CD4-positive, alpha-beta T cell treated with Interleukin-15 for 1 hour (primary cell): ENCODE results near the gene WDPCP.
"Not testable (repeated sequence)": the region's sequence is repeated elsewhere in the genome, so short reads cannot be mapped to it uniquely, and the experiment has no call there.

Experiments used
- DNase-seq: peaks from one replicate; pipeline ENCODE4 v3.0.0-alpha.2; 2020

Gene WDPCP

DNA sequence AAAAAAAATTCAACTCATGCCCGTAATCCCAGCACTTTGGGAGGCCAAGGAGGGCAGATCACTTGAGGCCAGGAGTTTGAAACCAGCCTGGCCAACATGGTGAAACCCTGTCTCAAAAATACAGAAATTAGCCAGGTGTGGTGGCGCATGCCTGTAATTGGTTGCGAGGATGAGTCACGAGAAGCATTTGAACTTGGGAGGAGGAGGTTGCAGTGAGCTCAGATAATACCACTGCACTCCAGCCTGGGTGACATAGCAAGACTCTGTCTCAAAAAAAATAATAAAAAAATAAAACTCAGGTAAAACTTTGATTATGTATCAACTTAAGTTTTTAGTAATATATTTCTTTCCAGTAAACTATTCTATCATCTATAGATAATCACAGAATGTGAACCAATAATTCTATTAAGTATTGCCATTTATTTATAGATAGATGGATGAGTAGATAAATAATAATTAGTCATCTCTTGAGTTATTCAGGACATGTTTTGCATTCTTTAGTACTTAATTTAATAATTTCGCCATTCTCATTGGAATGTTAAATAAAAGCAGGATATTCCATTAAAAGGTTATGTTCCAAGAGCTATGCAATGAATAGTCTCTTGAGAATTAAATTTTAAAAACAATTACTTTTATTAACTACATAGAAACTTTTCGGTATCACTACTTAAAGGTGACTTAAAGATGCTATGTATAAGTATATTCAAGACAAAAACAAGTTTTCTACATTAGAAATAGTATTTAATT is 48.7 kb downstream of the WDPCP start:
- DNase-seq: no peak

DNA sequence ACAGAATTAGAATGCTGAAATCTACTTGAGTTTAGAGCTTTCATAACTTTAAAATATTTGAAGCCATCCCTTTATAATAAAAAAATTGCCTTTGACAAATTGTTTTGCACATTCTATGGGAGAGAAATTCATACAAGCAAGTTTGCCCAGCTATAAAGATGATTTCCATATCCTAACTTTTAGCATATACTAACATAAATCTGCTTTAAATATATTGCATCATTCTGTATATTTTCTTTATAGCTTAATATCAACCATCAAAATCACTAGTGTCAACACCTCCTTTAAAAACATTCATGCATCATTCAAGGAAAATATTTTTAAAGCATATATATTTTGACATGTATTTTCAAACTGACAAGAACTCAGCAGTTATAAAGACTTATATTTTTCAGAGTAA is 49.9 kb downstream of the WDPCP start:
- no peak for DNase-seq

DNA sequence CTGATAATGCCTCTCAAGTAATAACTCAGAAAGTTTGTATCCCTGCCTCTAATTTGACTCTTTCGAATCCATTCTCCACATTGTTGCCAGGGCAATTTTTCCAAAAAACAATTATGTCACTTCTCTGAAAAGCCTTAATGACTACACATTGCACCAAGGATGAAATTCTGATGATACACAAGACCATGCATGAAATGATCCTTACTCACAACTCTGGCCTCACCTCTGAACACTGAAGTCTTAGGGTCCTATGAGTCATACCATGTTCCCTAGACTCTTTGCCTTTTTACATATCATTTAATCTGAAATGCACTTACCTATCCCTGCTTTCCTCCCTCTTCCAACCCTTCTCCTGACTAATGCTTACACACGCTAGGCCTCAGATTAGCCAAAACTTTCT is 51.0 kb downstream of the WDPCP start:
- DNase-seq: no peak

DNA sequence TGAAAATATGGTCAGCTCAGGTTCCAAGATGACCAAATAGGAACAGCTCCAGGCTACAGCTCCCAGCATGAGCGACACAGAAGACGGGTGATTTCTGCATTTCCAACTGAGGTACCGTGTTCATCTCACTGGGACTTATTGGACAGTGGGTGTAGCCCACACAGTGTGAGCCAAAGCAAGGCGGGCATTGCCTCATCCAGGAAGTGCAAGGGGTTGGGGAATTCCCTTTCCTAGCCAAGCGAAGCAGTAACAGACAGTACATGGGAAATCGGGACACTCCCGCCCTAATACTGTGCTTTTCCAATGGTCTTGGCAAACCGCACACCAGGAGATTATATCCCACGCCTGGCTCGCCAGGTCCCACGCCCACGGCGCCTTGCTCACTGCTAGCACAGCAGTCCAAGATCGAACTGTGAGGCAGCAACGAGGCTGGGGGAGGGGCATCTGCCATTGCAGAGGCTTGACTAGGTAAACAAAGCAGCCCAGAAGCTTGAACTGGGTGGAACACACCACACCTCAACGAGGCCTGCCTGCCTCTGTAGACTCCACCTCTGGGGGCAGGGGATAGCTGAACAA is 57.5 kb downstream of the WDPCP start:
- no peak for DNase-seq

DNA sequence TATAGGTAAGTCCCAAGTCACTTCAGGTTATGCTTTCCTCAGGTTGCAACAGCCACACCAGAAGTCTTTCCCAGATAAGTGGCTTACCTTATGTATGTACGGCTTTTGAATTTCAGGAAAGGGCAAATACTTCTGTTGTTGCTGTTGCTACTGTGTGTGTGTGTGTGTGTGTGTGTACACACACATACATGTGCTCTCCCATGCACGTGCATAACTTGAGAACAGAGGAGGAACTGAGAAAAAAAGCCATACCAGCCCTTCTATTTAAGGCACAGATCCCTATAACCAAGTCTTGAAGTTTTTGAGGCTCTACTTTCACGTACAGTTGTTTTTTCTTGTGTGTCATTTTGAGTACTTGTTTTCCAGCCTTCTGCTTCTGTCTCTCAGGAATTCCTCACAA is 62.4 kb downstream of the WDPCP start:
- no peak for DNase-seq

DNA sequence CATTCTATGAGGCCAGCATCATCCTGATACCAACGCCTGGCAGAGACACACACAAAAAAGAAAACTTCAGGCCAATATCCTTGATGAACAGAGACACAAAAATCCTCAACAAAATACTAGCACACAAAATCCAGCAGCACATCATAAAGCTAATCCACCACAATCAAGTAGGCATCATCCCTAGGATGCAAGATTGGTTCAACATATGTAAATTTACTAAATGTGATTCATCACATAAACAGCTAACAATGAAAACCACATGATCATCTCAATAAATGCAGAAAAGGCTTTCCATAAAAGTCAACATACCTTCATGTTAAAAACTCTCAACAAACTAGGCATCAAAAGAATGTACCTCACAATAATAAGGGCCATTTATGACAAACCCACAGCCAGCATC is 65.3 kb downstream of the WDPCP start:
- no peak for DNase-seq

DNA sequence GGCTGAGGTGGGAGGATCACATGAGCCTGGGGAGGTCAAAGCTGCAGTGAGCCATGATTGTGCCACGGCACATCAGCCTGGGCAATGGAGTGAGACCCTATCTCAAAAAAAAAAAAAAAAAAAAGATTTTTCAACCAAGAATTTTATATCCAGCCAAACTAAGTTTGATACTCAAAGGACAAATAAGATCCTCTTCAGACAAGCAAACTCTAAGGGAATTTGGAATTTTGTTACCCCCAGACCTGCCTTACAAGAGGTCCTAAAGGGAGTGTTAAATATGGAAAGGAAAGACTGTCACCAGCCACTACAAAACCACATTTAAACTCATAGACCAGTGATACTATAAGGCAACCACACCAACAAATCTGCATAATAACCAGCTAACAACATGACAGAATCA is 67.5 kb downstream of the WDPCP start:
- no peak for DNase-seq

DNA sequence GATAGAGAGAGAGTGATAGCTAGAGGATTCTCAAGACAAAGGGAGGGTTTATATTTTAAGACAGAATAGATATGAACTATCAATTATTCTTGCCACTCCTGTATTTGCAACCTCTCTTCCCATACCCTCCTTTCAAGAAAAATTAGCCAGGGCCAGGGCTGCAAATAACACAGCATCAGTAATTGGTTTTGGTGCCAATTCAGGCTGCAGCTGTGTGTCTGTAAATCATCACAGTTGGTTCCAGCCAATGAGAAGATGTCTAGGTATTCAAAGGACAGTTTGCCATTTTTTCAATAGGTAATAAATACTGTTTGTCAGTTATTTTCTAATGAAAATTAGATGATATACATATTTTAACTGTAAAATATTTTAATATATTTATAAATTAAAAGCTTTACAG is 73.5 kb downstream of the WDPCP start:
- no peak for DNase-seq

DNA sequence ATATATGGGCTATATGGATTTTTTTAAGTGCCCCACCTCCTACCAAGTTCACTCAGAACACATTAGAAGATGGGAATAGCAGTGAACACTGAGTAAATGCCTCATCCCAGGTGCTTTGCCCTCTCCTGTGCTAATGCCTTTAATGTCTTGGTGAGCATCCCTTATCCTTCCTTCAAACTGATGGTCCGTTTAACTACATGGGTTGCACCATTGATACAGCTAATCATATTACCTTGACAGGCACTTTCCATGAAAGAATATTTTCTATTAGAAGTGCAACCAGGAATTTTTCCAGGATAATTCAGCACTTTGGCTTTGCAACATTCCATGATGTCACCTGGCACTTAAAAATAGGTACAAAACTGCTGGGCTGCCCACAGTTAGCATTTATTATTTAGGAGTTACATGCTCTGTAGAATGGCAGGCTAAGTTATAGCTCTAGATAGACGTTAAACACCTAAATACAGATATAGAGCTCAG is 74.0 kb downstream of the WDPCP start:
- DNase-seq: no peak

DNA sequence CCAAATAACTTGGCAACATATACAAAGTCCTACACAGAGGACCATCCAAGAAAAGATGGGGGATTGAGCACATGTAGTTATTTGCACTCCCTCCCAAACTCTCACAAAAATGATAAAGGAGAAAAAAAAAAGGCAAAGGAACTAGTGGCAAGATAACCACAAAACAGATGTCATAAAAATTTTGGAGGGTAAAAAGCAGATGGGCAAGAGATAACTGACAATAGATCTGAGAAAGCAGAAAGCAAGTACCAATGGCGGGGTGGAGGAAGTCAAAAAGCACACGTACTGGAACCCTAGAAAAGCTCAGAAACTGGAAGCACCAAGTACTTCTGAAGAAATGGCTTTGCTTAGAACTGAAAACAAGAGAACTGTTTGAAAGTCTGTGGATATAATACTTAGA is 82.0 kb downstream of the WDPCP start:
- DNase-seq: no peak

DNA sequence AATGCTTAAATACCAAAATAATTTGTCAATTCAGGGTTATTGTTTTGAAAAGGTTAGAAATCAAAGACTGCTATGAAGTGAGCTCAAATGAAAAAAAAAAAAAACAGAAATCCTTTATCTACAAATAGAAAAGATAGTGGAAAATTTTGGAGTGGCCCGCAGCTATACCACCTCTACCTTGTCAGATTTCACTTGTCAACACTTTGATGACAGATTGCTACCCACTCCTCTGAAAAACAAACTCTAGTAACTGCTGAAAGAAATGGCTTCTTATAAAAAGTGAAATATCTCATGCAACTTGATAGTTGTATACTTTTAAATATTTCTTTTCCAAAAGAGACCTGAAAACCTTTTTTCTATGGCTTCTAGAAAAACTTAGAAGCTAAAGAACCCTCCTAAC is 84.5 kb downstream of the WDPCP start:
- no peak for DNase-seq

DNA sequence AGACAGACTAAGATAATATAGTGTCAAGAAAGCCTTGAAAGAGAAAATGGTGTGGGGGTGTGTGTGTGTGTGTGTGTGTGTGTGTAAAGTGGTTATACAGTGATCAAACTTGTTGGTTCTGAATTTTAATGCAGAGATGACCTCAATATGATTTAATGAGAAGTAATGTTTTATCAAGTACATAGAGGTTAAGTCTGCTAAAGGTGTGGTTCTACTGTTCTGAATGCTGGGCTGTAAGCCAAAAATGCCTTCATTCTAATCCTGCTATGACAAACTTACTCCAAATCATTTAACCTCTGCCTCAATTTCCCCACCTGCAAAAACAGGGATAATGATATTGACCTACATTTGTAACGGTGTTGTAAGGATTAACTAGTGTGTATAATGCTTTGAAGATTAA is 87.9 kb downstream of the WDPCP start:
- no peak for DNase-seq

DNA sequence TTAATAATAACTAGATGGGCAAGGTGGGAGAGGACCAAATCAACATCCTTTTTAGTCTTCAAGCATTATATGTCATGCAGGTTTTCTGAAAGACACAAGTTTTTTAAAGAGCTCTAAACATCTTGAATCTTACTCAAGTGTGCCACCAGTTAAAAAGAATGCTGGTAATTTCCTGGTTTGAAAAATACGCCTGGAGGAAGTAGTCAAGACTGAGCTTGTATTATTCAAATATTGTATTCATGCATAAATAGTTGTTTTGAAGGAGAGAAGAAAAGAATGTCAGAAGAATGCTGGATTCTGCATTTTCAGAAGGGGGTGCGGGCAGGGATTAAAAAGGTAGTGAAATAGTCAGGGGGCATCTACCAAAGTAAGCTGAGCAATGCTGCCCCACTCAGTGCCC is 90.7 kb downstream of the WDPCP start:
- DNase-seq: no peak

DNA sequence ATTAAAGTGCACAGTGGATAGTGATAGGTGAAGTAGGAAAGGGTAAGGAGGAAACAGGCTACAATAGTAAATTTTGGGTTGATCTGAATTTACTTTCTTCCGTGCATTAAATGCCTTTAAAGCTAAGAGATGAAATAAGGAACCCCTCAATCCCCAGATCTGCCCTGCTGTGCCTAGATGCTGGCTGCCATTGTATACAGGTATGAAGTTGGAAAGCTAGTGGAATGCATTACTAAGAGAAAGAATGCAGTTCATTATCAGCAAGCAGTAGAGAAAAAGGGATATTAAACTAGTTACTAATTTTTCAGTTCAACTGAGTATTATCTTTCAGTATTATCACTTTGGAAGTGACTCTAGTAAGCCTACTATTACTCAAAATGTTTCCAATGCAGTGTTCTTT is 93.3 kb downstream of the WDPCP start:
- no peak for DNase-seq

DNA sequence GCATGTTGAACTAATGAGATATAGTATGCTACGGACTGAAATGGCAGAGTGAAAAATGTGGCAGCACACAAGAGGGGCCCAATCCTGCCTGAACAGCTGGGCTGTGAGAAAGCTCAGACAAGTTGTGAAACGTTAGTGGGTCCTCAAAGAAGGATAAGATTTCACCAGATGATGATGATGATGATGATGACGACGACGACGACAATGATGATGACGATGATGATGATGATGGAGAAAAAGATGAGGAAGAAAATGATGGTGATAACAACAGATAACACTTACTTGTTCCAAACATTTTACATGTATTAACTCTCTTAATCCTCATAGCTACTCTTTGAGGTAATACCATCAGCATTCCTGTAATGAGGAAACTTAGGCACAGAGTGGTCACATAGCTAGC is 94.2 kb downstream of the WDPCP start:
- no peak for DNase-seq

DNA sequence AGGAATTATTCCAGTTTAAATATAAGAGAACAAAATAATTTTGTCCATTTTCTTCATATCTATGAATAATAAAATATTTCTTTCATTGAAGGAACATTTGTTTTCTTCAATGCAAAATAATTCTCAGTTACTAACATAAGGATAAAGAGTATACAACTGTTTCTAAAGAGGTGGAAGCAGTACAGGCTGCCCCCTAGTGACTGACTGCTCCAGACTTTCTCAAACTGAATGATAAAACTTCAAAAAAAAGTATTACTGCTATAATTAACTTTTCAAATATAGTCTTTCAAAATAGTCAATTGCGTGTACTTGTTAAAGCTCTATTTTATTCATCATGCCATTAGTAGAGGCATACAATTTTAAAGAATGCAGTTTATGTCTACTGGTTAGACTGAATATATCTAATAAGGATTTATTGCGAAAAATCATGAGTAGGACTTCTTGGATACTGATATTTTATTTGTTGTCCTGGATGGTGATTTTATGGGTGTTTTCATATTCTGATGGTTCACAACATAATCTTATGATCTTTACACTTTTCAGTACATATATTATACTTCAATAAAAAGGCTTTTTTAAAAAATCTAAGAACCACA is 100.1 kb downstream of the WDPCP start:
- DNase-seq: no peak

DNA sequence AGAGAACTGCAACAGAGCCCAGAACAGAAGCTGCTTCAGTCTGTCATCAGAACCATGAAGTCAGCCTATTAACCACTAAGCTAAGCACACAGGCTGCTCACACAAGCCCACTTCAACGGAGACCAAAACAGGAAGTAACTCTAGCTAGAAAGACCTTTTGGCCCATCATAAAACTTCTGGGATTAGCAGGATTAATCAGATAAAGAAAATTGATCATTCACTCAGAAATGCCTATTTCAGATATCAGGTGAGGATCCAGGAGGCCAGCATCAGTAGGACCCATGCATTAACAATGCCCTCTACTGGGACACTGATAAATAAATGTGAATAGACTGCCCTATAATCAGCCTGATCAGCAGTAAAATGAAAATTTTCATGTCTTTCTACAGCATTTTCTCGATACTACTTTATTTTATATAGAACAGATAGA is 101.4 kb downstream of the WDPCP start:
- DNase-seq: no peak

DNA sequence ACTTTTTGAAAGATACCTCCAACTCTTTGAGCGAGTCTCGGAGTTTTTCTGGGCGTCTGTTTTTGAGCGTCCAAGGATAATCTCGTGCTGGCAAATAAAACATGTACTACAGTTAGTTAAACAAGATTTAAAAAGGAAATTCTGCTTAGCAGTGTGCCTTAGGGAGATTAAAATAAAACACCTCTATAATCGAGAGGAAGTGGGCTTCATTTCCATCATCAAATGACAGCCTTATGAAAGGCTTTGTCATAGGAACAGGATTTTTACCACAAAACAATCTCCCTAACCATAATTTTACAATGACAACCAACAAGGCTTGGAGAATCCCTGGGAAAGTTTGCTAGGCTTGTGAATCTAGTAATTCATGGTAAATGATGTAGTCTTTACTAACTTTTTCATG is 103.4 kb downstream of the WDPCP start:
- DNase-seq: no peak

DNA sequence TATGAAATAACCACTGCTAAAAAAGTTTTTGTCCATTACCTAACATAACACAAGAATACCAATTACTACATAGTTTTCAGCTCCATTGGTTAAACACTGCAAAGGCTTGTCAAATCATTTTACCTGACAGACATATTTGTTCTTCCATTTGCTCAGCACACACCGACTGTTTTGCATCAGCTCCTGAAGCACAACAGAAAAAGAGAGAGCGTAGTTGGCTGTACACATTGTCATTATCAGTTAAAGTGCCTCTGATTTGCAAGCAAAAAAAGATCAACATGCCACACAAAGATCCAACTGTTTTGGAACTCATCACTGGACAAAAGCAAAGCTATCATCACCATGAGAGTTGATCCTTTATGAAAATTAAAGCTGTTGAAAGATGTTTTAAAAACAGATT is 103.8 kb downstream of the WDPCP start:
- no peak for DNase-seq

DNA sequence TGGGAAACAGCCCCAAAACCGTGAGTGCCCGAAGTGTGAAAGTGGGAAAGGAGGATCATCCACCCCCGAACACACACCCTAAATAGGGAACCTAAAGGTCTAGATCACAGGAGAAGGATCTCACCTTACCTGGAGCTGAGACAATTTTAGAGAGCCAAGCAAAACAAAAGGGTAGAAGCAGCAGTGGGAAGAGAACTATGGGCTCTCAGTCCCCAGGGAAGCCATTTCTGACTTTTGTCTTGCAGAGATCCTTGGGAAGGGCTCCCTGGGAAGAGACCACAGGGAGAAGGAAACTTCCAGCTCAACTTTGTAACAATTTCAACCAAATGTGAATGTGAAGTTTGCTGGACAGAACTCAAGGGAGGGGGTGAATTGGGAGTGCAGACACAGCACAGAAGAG is 110.6 kb downstream of the WDPCP start:
- DNase-seq: no peak

DNA sequence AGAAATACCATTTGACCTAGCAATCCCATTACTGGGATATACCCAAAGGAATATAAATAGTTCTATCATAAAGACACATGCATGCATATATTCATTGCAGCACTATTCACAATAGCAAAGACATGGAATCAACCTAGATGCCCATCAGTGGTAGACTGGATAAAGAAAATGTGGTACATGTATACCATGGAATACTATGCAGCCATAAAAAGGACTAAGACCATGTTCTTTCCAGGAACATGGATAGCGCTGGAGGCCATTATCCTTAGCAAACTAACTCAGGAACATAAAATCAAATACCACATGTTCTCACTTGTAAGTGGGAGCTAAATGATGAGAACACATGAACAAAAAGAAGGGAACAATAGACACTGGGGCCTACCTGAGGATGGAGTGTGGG is 119.0 kb downstream of the WDPCP start:
- DNase-seq: not testable (repeated sequence)

DNA sequence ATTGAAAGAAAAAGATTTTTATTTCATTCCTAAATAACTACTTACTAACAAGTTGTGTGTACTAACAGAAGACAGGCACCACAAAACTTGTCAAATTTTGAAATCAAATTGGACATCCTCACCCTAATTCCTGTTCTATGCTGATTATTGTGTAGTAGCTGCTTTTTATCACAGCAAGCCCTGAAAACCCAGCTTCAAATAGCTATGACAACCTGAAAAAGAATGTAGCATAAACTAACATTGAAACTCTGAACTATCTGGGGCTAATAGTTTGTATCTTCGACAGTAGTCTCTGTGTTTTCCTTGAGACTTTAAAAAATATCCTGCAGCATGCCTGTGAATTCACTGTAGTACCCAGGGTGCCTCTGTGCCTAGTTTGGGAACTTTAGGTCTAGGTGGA is 122.6 kb downstream of the WDPCP start:
- no peak for DNase-seq

DNA sequence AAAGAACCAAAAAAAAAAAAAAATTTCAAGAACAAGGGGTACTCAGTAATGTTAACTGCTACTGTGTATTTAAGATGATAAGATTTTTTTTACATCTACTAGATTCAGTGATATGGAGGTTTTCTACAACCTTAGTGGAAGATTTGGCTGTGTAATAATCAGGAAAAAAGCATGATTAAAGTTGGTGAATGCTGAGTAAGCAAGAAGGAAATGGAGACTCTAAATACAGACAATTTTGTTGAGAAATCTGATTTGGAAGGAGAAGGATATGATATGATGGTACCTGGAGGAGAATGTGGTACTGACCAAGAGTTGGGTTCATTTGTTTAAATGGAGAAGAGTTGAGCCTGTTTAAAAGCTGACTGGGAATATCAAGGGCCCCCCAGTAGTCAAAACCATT is 125.1 kb downstream of the WDPCP start:
- no peak for DNase-seq

DNA sequence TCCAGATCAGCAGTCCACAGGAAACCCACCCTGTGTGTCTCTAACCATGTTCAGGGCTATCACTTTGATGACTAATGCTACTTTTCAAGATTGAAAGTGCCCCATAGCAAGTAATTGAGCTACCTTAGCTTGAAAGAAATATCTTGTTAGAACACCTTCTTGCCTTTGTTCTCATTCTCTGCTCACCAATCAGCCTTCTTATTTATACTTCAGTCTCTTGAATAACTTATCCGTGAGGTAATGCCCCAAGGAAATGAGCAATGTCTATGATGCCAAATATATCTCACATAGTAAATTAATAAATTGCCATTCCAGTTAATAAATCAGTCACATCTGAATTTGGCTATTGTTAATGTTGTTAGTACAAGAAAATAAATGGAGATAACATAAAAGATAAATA is 141.6 kb downstream of the WDPCP start:
- no peak for DNase-seq
